HG03108 (cell line): ENCODE data around the gene ABCC3.
A peak's percentile ranks its signal among the peaks of the same experiment; 100 is the strongest.
"Not testable (repeated sequence)": the region's sequence is repeated elsewhere in the genome, so short reads cannot be mapped to it uniquely, and the experiment has no call there.

ENCODE experiments used
- ATAC-seq: cut with Tn5 transposase; IDR thresholded peaks from one replicate; pipeline ENCODE4 v1.9.1; 2021; ENCODE audit warnings: moderate library complexity; ENCODE audit not compliant: unreplicated experiment

Gene ABCC3

DNA sequence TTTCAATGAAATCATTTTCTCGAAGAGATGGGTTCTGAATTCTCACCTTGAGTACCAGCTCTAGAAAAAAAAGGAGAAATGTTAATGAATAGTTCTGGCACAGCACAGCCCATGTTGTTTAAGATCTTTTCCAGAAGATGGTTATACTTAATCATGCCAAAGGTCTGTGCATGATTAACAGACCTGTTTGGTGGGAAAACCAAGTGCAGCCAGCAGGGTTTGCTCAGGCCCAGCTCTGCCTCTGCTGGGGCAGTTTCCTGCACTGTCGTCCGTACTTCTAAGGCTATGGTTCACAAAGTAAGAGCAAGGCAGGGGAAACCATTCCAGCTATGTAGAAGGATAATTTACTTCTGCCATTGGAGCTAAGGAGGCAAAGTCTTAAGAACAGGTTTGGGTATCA lies 62.4 kb downstream of the ABCC3 start:
- ATAC-seq, result no peak

DNA sequence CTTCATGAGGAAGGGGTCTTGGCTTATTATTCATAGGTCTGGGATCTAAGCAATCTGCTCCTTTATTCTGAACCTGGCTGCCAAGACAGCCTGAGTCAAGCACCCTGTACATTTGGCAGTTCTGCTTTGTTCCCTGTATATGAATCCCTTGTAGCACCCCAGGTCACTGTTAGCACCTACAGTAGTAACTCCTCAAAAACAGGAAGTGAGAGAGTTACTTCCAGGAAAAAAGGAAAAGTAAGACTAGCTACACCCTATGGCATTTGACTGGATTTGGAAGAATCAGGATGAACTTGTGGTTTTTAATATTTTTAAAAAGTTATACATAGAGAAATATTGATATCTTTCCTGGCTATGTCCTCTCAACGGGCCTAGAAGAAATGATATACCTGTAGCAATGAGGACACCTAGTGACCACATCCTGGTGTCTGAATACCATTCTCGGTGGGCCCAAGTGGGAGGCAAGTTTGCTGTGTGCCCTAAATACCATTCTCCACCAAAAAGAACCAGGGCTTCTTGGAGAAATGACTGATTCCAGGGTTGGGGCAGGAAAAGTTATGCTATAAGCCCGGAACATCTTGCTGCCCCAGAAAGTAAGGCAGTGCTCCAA lies 63.1 kb downstream of the ABCC3 start:
- no peak for ATAC-seq

DNA sequence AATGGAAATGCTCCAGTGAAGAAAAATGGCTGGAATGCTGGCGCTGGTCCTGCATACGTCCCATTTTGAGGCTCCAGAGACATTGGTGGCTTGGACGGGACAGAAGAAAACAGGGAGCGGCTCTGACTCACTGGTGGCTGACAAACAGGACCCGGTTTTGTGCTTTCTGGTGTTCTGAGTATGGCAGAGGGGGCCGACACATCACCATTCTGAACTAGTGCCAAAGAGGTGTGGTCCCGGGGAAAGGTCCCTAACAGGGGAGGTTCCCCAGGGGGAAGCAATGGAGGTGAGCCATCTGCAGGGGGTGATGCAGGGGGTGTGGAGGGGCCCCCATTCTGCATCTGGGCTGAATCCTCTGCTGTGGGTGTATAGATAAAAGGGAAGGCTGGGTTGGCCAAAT lies 64.7 kb downstream of the ABCC3 start:
- no peak for ATAC-seq

DNA sequence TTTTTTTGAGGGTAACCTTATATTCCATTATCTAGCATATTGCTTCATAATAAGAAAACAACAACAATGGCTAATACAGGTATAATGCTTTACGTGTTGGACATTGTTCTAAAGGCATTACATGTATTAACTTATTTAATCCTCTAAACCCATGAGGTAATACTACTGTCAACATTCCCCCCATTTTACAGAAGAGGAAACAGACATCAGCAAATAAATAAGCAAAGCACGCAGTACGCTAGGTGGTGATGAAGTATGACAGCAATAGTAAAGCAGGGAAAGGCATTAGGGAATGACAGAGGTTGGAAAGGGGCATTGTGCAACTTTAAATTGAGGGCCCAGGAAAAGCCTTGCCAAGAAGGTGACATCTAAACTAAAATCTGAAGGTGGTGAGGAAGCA lies 68.5 kb downstream of the ABCC3 start:
- no peak for ATAC-seq

DNA sequence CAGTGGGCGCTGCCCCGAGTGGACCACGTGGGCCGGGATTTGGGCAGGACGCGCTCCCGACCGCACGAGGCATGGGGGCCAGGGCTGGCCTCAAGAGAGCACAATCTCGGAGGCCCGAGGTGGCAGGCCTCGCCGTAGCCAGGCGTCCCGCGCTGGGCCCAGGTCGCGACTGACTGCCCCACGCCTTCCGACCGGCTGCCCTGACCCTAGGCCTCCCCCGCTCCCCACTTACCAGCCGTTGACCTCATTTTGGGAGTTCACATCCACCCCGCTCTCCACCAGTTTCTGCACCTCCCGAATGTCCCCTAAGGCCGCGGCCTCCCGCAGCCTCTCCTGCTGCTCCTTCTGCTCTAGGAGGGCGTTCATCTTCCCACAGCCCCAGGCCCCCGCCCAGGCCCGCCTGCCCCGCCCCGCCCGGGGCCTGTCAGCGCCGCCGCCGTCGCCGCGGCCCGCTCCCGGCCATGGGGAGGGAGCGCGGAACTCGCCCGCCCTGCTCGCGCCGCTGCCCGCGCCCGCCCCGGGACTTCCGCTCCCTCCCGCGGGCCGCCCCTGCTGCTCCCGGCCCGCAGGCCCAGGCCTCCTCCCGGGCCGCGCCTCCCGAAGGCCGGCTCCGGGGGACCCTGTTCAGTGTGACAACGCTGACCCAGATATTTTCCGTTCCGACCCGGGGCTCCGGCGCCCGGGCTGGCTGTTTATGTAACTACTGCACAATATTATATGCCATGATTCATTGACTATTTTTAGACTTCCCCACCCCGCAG lies 72.8 kb downstream of the ABCC3 start, which contains the start of gene ANKRD40:
Gene ANKRD40 (minus strand): TSS at position 626 of the 761 bp plus-strand sequence. CDS start 260 bp downstream, at position 366.
- peak; percentile 73 for ATAC-seq

DNA sequence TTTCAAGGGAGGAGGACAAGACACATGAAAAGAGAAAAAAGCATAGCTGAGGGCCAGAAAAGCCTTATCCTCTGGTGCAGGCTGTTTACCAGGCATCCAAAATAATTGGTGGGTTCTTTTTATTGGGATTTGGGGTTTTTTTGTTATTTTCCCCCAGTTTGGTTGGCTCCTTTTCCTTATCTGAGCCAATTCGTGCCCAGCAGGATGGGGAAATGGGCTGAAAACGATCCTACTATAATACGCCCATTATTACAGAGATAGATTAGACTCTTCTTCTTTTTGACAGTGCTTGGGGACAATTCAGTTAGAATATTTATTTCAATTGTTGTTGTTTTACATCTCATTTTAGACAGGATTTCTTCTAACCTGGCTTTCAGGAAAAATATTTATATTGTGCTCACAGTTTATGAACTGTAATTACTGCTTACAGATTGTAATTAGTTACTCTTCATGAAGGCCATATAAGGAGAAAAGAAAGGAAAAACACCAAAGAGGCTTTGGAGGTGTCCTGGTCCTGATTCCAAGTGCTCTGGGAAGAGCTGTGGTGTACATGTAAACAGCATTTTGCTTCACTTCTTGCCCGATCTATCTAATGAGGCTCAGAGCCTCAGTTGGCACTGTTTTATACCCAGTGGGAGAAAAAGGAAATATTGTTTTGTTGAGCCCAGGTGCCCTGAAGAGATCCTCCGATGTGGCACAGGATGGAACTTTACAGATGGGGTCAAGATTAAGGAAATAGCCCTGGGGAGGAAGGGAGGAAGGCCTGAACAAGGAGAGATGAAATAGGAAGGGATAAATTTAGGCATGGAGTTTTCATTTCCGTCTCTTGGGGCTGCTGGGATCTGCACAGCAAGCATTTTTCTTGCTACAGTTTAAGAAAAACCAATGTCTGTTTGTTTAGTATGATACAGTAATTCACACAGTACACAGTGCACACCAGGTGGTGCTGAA lies 73.6 kb downstream of the ABCC3 start:
- no peak for ATAC-seq

DNA sequence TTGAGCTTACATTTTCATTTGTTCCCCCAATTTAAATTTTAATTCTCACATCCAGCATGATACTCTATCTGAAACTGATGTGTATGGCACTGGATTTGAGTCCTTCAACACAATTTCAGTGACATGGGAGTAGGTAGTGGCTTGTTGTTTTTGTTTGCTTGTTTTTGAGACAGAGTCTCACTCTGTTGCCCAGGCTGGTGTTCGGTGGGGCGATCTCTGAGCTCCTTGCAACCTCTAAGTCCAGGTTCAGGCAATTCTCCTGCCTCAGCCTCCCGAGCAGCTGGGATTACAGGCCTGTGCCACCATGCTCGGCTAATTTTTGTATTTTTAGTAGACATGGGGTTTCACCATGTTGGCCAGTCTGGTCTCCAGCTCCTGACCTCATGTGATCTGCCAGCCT lies 74.4 kb downstream of the ABCC3 start:
- not testable (repeated sequence) for ATAC-seq

DNA sequence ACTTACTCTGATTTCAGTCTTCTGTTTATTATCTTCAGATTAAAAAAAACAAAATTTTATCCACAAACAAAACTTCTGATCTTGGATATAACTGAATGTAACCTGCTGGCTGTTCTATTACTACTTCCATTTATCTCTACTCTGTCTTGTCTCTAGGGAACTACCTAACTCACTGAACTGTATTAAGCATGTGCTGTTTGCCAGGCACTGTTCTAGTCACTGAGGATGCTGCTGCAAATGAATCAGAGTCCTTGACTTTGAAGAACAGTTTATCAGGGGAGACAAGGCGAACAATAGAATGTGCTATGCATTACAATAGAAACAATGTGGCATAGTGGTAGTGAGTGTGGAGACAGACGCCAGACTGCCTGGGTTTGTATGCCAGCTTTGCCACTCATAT lies 75.3 kb downstream of the ABCC3 start:
- ATAC-seq, result no peak

DNA sequence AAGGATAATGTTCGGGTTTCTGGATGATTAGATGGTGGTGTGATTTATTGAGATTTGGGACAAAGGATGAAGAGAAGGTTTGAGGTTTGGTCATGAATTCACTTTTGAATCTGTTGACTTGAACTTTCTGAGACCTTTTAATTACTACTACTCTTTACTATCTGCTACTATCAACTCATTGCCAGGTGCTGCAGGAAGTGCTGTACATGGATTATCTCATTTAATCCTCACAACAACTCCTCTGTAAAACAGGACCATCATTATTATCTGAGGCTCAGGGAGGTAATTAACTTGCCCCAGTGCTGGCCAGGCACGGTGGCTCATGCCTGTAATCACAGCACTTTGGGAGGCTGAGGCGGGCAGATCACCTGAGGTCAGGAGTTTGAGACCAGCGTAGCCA lies 76.0 kb downstream of the ABCC3 start:
- no peak for ATAC-seq

DNA sequence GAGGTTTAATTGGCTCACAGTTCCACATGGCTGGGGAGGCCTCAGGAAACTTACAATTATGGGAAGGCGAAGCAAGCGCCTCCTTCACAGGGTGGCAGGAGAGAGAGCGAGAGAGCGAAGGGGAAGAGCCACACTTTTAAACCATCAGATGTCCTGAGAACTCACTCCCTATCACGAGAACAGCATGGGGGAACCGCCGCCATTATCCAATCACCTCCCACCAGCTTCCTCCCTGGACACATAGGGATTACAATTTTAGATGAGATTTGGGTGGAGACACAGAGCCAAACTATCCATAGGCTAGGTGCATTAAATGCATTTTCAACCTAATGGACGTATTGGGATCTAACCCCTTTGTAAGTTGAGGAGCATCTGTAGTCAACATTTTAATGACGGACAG lies 78.0 kb downstream of the ABCC3 start:
- no peak for ATAC-seq

DNA sequence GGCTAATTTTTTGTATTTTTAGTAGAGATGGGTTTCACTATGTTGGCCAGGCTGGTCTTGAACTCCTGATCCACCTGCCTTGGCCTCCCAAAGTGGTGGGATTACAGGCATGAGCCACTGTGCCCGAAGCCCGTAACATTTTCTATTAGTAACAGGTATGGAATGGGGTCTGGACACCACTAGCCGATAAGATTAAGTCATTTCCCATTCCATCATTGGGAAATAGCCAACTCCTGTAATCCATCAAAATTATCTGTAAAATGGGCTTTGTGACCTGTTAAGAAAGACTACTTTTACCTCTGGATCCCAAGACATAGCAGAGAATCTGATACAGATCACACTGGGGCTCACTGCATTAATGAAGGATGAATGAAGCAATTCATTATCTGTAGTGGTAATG lies 80.8 kb downstream of the ABCC3 start:
- ATAC-seq, result no peak

DNA sequence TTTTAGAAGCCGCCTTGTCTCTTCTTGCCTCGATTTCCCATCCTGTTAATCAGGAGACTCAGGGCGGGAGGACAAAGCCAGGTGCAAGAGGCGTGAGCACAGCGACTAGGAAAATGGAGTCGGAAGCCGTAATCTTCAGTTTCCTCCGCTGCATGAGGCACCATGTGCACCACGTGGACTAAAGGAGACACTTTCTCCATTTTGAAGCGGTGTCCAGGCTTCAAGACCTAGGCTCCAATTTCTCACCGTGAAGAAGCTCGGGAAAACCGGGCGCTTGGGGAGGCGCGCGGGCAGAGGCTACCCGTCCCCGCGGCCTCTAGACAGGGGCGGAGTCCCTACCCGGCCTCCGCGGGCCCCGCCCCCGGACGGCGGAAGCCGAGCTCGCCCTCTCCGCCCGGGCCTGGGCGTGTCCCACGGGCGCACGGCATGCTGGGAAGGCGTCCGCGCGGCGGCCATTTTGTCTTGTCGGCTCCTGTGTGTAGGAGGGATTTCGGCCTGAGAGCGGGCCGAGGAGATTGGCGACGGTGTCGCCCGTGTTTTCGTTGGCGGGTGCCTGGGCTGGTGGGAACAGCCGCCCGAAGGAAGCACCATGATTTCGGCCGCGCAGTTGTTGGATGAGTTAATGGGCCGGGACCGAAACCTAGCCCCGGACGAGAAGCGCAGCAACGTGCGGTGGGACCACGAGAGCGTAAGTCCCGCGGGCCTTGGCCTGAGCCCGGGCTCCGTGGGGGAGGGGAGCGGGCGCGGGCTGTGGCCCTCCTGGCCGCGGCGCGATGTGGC lies 84.7 kb downstream of the ABCC3 start, which contains the start of gene LUC7L3:
Gene LUC7L3 (plus strand): TSS at position 460 of the 780 bp plus-strand sequence. CDS start 130 bp downstream, at position 590.
- ATAC-seq, result peak; percentile 93

DNA sequence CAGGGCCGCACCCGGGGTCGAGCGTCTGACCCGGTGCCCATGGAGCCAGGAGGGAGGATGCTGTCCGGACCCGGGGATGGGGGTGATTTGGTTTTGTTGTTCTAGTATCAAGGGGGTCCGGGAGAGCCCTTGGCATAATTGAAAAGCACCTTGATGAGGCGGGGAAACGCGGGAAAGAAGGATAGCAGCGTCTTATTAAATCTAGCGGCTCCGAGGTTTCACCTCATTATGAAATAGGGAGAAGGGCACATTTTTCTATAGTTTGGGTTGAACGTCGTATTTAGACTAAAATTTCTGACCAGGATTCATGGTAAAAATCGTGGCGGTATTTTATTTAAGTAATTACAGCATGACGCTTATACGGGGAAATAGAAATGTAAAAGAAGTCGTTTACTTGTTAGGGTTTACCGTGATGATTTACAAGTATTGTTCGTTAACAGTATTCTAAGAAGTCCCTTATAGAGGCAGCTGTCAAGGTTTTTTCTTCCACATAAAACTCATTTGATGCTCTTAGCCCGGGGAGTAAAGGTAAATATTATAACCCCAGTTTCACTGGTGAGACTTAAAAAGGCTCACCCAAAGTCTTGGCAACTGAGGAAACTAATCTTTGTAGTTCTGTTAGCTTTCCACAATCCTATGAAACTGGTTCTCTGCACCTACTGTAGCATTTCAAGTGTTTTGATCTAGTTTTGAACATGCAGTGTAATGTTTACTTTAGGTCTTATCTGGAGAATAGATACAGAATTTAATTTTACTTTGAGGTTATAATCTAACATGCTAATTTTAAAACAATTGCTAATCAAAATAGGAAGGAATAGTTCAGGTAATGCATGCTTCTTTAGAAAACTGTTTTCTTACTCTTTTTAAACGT lies 85.5 kb downstream of the ABCC3 start:
- no peak for ATAC-seq

DNA sequence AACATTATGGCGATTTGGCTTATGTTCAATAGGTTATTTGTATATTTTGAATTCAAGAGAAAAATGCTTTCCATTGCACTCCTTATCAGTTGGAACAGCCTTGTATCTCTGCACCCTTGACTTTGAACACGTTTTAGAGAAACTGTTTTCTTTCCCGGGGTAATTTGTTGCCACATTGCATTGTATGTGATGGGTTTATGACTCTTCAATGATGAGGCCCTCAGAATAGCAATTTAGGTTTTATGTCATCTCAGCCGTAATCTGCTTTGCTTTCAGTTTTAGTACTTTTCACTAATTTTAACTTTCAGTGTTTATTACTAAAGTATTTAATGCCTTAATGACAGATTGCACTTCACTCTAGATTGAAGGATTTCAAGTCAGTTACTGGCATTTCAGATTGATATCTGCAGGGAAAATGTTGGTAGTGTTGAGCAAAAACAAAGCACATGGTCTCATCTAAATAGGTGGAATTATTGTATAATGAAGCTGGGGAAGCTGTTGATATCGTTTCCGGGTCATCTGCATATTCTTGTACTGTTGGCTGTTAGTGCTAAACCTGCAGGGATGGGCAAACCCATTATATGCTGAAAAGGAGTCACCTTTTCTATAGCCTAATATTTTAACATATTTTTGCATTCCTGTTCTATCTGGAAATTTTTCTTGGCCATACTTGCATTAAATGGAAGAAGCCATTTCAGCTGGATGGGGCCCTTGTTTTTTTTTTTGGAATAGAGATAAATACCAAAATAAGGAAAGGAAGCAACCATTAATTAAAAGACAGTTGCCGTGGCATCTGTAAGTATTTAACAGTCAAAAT lies 86.7 kb downstream of the ABCC3 start:
- ATAC-seq, result no peak

DNA sequence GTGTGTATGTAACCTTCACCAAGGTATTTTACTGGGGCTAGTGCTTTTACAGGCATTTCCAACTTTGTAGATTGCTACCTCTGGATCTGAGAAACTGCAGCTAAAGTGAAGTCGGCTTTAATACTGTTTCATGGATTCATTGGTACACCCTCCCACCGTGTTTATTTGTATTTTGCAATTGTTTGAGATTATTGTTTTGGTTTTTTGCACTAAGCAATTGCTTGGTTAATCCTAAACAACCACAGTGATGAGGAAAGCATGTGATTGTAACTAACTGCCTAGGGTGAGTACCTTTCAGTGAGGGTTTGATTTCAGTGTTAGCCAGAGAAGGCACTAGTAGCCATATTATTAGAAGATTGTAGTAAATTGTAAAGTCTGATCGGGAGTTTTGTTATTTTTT lies 88.1 kb downstream of the ABCC3 start:
- ATAC-seq, result no peak

DNA sequence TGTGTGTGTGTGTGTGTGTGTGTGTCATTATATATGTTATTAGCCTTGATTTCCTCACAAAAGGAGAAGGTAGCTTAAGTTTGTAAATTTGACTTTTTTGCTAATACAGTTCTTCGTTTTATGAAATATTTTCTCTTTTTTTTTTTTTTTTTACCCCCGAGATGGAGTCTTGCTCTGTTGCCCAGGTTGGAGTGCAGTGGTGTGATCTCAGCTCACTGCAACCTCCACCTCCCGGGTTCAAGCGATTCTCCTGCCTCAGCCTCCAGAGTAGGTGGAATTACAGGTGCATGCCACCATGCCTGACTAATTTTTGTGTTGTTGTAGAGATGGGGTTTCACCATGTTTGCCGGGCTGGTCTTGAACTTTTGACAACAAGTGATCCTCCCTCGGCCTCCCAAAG lies 89.9 kb downstream of the ABCC3 start:
- ATAC-seq, result not testable (repeated sequence)

DNA sequence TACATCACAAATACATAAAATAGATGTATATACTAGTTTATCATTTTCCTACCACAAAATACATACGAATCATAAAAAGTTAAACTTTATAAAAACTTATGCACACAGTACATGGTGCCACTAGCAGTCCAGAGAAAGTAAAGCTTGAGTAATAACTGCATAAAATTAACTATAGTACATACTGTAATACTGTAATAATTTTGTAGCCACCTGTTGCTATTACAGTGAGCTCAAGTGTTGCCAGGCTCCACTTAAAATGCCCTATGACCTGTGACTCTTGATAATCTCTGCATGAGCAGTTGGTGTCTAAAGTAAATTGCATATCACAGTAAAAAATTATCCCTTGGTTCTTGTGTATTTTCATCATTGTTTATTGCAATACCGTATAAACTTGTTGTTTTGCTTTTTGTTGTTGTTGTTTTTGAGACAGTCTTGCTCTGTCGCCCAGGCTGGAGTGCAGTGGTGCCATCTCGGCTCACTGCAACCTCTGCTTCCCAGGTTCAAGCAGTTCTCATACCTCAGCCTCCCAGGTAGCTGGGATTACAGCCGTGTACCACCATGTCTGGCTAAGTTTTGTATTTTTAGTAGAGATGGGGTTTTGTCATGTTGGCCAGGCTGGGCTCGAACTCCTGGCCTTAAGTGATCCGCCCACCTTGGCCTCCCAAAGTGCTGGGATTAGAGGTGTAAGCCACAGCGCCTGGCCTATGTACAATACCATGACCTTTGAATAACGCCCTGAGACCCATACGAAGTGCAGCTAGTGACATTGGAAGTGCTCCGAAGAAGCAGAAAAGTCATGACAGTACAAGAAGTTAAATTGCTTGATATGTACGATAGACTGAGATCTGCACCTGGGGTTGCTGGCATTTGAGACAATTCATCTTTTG lies 91.3 kb downstream of the ABCC3 start:
- ATAC-seq, result no peak

DNA sequence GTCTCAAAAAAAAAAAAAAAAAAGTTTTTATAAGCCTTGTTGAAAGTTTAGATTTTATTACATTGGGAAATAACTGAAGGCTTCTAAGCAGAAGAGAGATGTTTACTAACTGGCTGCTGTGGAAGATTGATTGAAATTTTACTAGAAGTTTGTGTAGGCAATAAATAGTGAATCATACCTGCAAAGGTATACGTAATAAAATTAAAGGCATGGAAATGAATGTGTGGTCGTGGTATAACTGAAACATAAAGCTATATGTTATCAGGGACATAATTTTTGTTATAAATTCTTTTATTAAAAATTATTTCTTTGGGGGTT lies 93.4 kb downstream of the ABCC3 start:
- no peak for ATAC-seq
